ENCODE measurements around the gene PAQR8. TPM values are rescaled to one million over a fixed set of nuclear protein-coding genes. Genes with fewer than 3 reads are reported as not detected.

PAQR8 gene
- total and polyA plus RNA-seq, 2 of the 4 experiments (the other 2 are of a cell fraction), result 1.4 to 1.6 TPM

GRCh38 chr6:52415333-52415732 lies 53.4 kb downstream of the PAQR8 start:
- peaks cover 2 to 11% of the 10 kb centered on the region in 2 experiments; a peak in 3 of 4 replicates for H3K79me1 ChIP-seq (ENCODE audit: low read depth in 1 of 2, low read length in 2 of 2)
- peaks cover 13% of the 10 kb centered on the region for H3K9me1 ChIP-seq (ENCODE audit: insufficient read depth, low read length)
- no peak overlapping the region for H3K4me2 ChIP-seq (ENCODE audit: low read depth, low read length)
- H3K23ac ChIP-seq (ENCODE audit: low read depth, low read length), result no peak overlapping the region
- no peak overlapping the region for H3K4me3 ChIP-seq (ENCODE audit: insufficient read depth, low read depth, low read length)
- H3K56ac ChIP-seq (ENCODE audit: extremely low read depth, insufficient read depth, low read length), result no peak overlapping the region
- CTCF ChIA-PET, result interaction anchor here (1.1 to 1.3 kb wide), 3 partner anchors 9 to 246 kb away, joined by 3 to 4 read pairs (median 4); no protein-coding TSS in a partner anchor
- no peak overlapping the region for H4K5ac ChIP-seq (ENCODE audit: low read depth, low read length)
- no peaks in the 10 kb centered on the region for H3K9me3 ChIP-seq (ENCODE audit: control insufficient read depth, insufficient read depth, low read length)
- no peaks in the 10 kb centered on the region for H3K36me3 ChIP-seq (ENCODE audit: control insufficient read depth, insufficient read depth, low read length)
- no peak overlapping the region for H3K9ac ChIP-seq (ENCODE audit: low read depth, low read length)
- ATAC-seq (ENCODE audit: low read depth), result no peak
- peak overlapping the region; percentile 2; the same call in 1 of the 2 replicates for H3K4ac ChIP-seq (ENCODE audit: low read depth, low read length)
- H3K27ac ChIP-seq (ENCODE audit: insufficient read depth, low read length), result no peak overlapping the region
- peak overlapping the region; percentile 17; the same call in 1 of the 2 replicates for H2BK20ac ChIP-seq (ENCODE audit: low read depth, low read length)
- no peak overlapping the region for H3K18ac ChIP-seq (ENCODE audit: low read depth, low read length)
- H2AK5ac ChIP-seq (ENCODE audit: low read depth, low read length), result peak overlapping the region; percentile 43; the same call in 1 of the 2 replicates
- no peak overlapping the region; the same call in 1 of the 2 replicates for H3K14ac ChIP-seq (replicated peaks; ENCODE audit: low read depth, low read length)
- intact Hi-C loops (cut with micrococcal nuclease), result no loop called here
- DNase-seq, result no peak
- no TSS peak for BruUV-seq (replicated peaks)
- H3K4me1 ChIP-seq (ENCODE audit: control insufficient read depth, insufficient read depth, low read length), result peaks cover 19% of the 10 kb centered on the region
- dilution Hi-C loops (cut with HindIII; ENCODE audit: low sequenced_read_pairs, unreplicated experiment), result loop anchor here (25.0 kb wide), 1 partner anchor 247 kb away; the partner anchor contains the start of gene TMEM14A
- in situ Hi-C loops (cut with MboI; ENCODE audit: low sequenced_read_pairs), result loop anchor here (5.0 kb wide), 2 partner anchors 182 to 247 kb away; no protein-coding TSS in a partner anchor
- no CpG with 5 or more reads among the region's 1 CpG for WGBS, 2 experiments (ENCODE audit: extremely low coverage in 2 of 2, insufficient read length in 1 of 2)
- peak overlapping the region in 1 of 2 experiments; percentile 14; a peak in 1 of 4 replicates for H4K8ac ChIP-seq (ENCODE audit: low read depth in 2 of 2, low read length in 2 of 2)
- POLR2A ChIA-PET (ENCODE audit: unreplicated experiment), result no interaction called here
- H4K20me1 ChIP-seq (ENCODE audit: insufficient read depth, low read length), result no peaks in the 10 kb centered on the region
- H2BK5ac ChIP-seq (ENCODE audit: low read depth, low read length, poor library complexity, severe bottlenecking), result peak overlapping the region; percentile 24
- no peaks in the 10 kb centered on the region for H3K27me3 ChIP-seq (ENCODE audit: control insufficient read depth, insufficient read depth, low read length)
- H2AFZ ChIP-seq (replicated peaks; ENCODE audit: low read length, poor library complexity), result no peak overlapping the region
- H2BK15ac ChIP-seq (ENCODE audit: low read depth, low read length), result peak overlapping the region; percentile 66; the same call in 2 of the 3 replicates
- H4K91ac ChIP-seq (ENCODE audit: insufficient read depth, low read depth, low read length), result peak overlapping the region; percentile 13; the same call in 1 of the 2 replicates
- H2AK9ac ChIP-seq (replicated peaks; ENCODE audit: low read depth, low read length, poor library complexity), result no peak overlapping the region
- peak overlapping the region; percentile 39; the same call in 1 of the 2 replicates for H2BK120ac ChIP-seq (ENCODE audit: low read depth, low read length)
- TF ChIP-seq BHLHE40 (IDR thresholded peaks at IDR 0.05; ENCODE audit: low read depth, low read length) (no peak), RFX5 (IDR thresholded peaks at IDR 0.05; ENCODE audit: low read depth, low read length) (no peak), NFE2L2 (IDR thresholded peaks at IDR 0.05; ENCODE audit: low read depth, low read length) (no peak), CEBPB (IDR thresholded peaks at IDR 0.05; ENCODE audit: low read depth, low read length) (no peak), RAD21 (IDR thresholded peaks at IDR 0.05; ENCODE audit: low read length) (no peak), CHD1 (IDR thresholded peaks at IDR 0.05; ENCODE audit: low read depth, low read length) (no peak), MAFK (IDR thresholded peaks at IDR 0.05; ENCODE audit: low read depth, low read length) (no peak), SMC3 (IDR thresholded peaks at IDR 0.05; ENCODE audit: low read depth, low read length) (no peak), POLR2A (IDR thresholded peaks at IDR 0.05; ENCODE audit: low read depth, low read length) (no peak), RCOR1 (IDR thresholded peaks at IDR 0.05; ENCODE audit: insufficient replicate concordance, low read length) (no peak)
